ENCODE measurements around the gene NSUN6.

DNA sequence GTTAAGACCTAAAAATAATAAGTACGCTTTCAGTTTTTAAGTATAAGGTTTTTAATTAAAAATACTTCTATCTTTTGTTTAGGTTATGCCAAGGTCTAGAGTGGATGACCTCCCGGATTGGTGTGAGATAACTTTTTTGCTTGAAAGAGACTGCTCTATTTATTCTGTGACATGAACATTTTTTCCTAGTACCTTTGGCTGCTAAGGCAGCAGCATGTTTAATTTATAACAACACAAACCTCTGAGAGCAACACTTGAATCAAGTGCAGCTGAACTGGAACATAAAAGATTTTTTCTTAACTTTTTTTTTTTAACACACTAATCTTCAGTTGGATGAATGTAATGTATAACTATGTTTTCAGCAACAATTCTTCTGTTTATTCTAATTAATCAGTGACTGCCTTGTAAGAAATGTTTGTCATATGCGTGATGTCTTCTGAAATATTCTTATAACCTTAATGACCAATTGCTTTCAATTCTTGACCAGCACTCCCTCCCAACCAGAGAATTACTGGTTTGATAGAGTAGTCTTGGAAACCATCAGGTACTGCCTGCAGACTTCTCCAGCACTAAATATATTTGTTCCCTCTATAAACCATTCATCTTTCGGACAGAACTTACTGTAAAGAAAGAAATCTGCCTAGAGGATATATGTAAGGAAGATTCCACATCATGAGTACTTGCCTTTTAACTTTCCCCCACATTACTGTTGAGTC lies 23.9 kb upstream of the NSUN6 start:
- TF ChIP-seq, protein P1, sequence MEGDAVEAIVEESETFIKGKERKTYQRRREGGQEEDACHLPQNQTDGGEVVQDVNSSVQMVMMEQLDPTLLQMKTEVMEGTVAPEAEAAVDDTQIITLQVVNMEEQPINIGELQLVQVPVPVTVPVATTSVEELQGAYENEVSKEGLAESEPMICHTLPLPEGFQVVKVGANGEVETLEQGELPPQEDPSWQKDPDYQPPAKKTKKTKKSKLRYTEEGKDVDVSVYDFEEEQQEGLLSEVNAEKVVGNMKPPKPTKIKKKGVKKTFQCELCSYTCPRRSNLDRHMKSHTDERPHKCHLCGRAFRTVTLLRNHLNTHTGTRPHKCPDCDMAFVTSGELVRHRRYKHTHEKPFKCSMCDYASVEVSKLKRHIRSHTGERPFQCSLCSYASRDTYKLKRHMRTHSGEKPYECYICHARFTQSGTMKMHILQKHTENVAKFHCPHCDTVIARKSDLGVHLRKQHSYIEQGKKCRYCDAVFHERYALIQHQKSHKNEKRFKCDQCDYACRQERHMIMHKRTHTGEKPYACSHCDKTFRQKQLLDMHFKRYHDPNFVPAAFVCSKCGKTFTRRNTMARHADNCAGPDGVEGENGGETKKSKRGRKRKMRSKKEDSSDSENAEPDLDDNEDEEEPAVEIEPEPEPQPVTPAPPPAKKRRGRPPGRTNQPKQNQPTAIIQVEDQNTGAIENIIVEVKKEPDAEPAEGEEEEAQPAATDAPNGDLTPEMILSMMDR (optimal IDR thresholded peaks at IDR 0.05 in 1 of 3, IDR thresholded peaks at IDR 0.05 in 1 of 3, conservative IDR thresholded peaks at IDR 0.05 in 1 of 3; ENCODE audit: extremely low read depth in 1 of 3, insufficient read depth in 2 of 3, low read length in 3 of 3), result no peak
- no peak for TF ChIP-seq EZH2 (IDR thresholded peaks at IDR 0.05; ENCODE audit: low read length)
